ENCODE data around the gene PARVB. TPM values are rescaled to one million over a fixed set of nuclear protein-coding genes. Genes with fewer than 3 reads are reported as not detected.

PARVB gene
- total RNA-seq, 2 donors from 2014 or later = 7.8 to 13.5 TPM

DNA sequence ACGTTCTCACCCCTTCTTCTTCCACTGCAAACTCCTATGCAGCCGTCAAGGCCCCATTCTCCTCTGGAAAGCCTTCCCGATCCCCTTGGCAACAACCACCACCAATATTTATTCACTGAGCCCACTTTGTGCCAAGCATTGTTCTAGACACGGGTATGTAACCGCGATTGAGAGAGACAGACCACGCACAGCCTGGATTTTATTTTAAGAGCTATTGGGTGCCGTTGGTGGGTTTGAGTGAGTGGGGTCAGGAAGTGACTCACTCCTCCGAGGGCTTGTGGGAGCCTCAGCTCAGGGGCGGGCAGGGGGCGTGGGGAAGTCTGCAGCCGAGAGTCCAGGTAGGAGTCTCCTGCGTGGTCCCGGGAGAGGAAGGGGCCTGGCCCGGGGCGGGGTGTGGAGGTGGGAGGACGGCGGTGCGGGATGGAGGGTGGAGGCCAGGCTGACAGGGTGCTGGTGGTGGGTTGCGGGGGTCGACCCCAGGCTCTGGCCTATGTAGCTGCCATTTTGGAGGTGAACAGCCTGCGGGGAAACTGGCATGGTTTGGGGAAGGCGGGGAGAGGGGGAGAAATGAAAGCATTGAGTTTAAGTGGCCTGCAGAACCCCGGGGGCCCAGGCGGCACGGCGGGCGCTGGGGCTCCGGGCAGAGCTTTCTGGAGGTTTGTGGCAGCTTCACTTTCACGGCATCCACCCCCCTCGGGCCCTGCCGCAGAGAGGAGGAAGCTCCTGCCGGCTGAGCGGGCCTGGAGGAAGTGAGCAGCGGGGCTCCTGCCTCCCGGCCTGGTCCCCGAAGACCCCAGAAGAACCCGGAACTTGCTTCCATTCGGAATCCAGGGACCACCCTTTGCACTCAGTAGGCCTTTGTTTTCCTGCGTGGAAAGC, 157.2 kb downstream of the PARVB start:
- ATAC-seq = peak; percentile 34
- intact Hi-C loops (cut with DNase I, micrococcal nuclease) = no loop called here
- peak in 1 of 2 donors; percentile 54 for DNase-seq

DNA sequence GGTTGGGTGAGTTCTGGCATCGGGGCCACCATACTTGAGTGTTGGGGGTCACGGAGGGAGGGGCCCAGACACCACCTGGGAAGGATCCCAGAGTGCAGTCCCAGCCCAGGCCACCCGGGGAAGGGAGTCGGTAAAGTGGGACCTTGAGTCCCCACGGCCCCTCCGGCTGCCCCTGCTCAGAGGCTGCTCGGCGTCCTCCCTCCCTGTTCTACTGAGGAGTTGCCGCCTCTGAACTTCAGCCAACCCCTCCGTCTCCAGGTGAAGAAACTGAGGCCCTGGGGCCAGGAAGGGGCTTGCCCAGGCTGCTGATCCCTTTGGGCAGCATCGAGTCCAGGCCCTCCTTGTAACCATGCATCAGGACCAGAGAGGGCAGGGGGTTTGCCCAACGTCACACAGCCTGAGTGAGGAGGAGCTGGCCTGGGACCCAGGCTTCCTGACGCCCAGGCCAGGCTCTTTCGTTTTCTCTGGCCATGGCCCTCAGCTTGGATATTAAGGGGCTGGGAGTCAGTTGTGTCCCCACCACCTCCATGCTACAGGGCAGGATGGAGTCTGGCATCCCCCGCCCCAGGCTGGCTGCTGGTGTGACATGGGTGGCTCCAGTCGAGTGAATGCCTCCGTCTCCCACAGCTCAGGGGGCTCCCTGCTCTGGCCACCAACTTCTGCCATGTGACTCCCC, 157.9 kb downstream of the PARVB start:
- intact Hi-C loops (cut with DNase I, micrococcal nuclease) = no loop called here
- no peak for ATAC-seq
- peak in 1 of 2 donors; percentile 22 for DNase-seq

DNA sequence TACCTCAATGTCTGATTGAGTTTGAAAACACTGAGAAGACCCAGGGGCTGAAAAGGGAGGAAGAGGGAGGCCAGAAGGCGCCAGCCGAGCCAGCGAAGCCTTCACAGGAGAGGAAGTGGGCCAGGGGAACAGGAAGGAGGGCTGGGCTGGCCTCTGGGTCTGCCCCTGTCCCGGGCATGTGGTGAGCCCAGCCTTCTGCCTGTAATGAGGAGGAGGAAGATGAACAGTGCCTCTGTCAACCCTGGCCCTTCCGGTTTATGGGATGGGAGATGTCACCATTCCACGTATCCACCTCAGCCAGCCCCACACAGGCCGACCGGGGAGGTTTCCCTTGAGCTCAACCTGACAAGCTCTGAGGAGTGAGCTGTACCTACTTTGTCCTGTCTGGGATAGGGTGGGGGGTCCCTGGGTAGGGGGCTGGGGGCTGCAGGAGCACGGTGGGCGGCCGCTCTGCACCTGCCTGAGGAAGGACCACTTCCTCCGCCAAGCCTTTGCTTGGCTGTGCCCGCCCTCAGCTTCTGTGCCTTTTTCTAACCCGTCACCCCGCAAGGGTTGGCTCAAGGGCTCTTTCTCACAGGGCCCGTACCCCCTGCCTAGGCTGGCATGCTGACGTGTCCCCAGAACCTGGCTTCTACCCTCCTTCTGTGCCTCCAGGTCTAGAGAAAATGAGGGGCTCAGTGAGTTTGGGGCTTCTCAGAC, 158.6 kb downstream of the PARVB start:
- ATAC-seq (peak; percentile 34), DNase-seq (peak; percentile 60 to 62)
- intact Hi-C loops (cut with DNase I, micrococcal nuclease) = no loop called here

- no peak for ATAC-seq
- DNase-seq = no peak
- intact Hi-C loops (cut with DNase I, micrococcal nuclease) = no loop called here
Measured at GRCh38 chr22:44183287-44183588, 159.1 kb downstream of the PARVB start.

DNA sequence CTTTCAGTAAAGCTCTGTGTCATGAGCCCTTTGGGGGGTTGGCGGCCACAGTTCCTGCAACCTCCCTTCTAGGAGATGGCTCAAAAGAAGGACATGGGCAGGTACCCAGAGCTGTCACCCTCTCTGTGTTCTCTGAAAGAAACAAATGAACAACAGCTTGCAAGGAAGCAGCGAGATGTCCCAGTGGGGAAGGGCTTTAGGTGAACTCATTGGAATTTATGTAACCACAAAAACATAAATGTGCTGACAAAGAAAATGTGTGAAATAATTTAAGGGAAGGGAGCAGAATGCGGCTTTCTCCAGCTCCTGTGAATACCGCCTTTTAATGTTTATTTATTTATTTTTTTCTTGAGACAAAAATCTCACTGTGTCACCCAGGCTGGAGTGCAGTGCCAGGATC, 159.9 kb downstream of the PARVB start:
- ATAC-seq (no peak), DNase-seq (no peak)
- intact Hi-C loops (cut with DNase I, micrococcal nuclease) = no loop called here

- no peak for DNase-seq
- ATAC-seq = no peak
- intact Hi-C loops (cut with DNase I, micrococcal nuclease) = no loop called here
Measured at GRCh38 chr22:44185237-44186120, 161.4 kb downstream of the PARVB start.

DNA sequence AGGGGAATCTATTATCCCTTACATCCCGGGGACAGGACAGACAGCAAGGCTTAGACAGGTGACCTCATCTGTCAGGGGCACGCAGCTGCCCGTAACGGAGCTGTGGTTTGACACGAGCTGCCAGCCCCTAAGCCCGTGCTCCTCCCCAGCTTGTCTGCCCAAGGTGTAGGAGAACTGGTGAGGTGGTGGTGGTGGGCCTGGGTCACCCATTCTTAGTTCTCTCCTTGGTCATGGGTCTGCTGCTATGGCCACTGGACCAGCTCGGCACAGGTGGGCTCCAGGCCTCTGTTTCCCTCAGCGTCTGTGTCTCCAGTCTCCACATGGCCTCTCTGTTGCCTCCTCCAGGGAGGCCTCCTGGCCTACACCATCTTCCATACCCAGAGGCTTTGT, 162.0 kb downstream of the PARVB start:
- no peak for ATAC-seq
- intact Hi-C loops (cut with DNase I, micrococcal nuclease) = no loop called here
- peak in 1 of 2 donors; percentile 4 for DNase-seq

GRCh38 chr22:44186737-44187136, 162.6 kb downstream of the PARVB start:
- DNase-seq (peak in 1 of 2 donors; percentile 10), ATAC-seq (no peak)

GRCh38 chr22:44187652-44188230, 163.6 kb downstream of the PARVB start:
- intact Hi-C loops (cut with DNase I, micrococcal nuclease) = no loop called here
- ATAC-seq = no peak
- peak in 1 of 2 donors; percentile 12 for DNase-seq

More at GRCh38 chr22:44186737-44187136, 162.6 kb downstream of the PARVB start:
- intact Hi-C loops (cut with DNase I, micrococcal nuclease) = no loop called here

DNA sequence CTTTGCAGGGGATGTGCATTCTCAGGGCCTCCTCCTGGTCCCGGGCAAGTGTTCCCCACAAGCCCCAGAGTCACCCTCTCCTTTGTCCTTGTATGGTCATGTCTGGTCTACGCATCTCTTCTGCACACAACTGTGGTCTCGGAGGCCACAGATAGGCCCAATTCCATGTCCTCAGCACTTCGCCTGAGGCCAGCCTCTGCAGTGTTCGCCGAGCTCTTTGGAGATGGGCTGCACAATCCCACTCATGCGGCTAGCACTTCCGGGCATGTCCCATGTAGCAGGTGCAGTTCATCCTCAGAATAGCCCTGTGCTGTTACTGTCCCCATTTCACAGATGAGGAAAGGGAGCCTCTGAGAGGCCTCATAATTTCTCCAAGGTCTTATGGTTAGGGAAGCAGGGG, 164.2 kb downstream of the PARVB start:
- peak in 1 of 2 donors; percentile 10 for DNase-seq
- intact Hi-C loops (cut with DNase I, micrococcal nuclease) = no loop called here
- ATAC-seq = no peak

- no peak for DNase-seq
- ATAC-seq = no peak
- intact Hi-C loops (cut with DNase I, micrococcal nuclease) = no loop called here
Measured at GRCh38 chr22:44188986-44189630, 165.0 kb downstream of the PARVB start.

- DNase-seq (no peak), ATAC-seq (no peak)
- intact Hi-C loops (cut with DNase I, micrococcal nuclease) = no loop called here
Measured at GRCh38 chr22:44190381-44190976, 166.4 kb downstream of the PARVB start.

DNA sequence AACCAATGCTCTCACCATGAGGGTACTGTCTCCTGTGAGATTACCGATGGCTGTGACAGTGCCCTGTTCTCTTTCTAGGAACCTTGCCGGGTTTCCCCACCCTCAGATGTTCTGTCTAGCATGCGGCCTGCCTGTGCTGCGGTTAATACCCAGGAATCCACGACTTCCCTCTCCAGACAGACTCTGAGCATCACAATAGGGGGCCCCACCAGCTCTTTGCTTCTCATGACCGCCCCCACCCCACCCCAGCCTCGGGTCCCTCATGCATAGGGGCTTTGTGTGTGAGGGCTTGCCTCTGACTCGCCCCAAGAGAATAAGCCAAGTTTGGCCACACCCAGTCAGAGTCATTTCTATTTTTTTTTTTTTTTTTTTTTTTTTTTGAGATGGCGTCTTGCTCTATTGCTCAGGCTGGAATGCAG, 166.9 kb downstream of the PARVB start:
- no peak for ATAC-seq
- intact Hi-C loops (cut with DNase I, micrococcal nuclease) = no loop called here
- no peak for DNase-seq

DNA sequence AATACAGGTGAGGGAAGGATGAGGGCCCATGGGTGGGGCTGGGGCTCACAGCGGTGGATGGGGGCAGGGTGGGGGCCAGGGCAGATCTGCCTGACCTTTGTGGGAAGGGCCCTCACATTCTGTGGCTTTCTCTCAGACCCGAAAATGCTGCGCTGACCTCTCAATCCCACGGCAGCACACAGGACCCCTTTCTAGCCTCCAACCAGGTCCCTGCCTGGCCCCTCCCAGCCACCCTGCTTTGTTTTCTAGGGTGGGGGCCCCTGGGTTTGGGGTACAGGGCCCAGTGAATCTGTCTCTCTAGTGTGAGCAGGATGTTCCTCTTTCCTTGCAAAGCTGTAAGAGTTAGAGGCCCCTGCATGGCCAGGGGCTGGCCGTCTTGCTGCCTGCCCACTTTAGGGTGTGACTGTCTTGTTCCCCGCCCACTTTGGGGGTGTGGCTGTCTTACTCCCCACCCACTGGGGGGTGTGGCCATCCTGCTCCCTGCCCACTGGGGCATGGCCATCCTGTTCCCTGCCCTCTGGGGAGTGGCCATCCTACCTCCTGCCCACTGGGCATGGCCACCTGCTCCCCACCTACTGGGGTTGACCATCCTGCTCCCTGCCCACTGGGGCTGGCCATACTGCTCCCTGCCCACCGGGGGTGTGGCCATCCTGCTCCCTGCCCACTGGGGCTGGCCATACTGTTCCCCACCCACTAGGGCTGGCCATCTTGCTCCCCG, 168.2 kb downstream of the PARVB start:
- ATAC-seq (no peak), DNase-seq (no peak)
- intact Hi-C loops (cut with DNase I, micrococcal nuclease) = no loop called here

DNA sequence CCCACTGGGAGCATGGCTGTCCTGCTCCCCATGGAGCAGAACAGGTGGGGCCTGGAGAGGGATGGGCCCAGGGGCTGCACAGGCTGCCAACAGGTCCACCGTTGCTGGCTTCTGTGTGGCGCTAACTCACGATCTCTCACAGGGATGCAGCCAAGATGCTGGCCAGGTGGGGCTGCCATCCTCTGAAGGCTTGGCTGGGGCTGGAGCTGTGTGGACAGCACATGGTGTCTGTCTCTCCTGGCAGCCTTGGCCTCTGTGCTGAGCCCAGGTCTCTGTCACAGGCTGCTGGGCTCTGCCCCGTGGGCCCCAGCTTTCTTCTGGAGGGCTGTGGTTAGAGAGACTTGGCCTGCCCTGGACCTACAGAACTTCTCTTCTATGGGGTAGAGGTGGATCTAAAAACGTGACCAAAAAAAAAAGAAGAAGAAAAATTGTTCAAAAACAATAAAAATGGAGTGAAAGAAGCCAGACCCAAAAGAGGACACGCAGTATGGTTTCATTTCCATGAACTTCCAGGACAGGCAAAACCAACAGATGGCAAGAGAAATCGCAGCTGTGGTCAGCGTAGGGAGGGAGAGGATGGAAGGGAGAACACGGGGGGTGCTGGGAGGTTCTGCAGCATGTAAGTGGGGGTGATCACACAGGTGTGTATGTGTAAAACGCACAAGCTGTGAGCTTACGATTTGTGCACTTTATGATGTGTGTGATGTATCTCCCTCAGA, 168.9 kb downstream of the PARVB start:
- intact Hi-C loops (cut with DNase I, micrococcal nuclease) = no loop called here
- ATAC-seq (no peak), DNase-seq (no peak)

DNA sequence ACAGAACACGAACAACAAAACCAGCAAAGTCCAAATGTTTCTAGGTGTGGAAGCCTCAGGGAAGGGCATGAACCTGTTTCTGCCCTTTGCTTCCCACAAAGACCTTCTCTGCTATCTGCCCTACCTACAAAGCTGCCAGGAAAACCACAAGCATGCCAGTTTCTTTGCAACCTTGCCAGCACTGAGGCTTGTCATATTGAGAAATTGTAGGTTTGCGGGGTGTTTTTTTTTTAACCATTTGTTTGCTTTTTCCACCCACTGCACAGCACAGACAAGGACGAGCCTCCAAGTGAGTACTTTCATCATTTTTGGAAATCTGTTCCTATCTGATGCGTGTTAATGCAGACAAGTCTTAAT, 169.4 kb downstream of the PARVB start:
- intact Hi-C loops (cut with DNase I, micrococcal nuclease) = no loop called here
- no peak for DNase-seq
- no peak for ATAC-seq

GRCh38 chr22:44194569-44194968, 170.5 kb downstream of the PARVB start:
- DNase-seq = no peak
- ATAC-seq = no peak
- intact Hi-C loops (cut with DNase I, micrococcal nuclease) = no loop called here

Data from left colon (tissue), 2 donors.